ENCODE data around the gene TMEM123.

DNA sequence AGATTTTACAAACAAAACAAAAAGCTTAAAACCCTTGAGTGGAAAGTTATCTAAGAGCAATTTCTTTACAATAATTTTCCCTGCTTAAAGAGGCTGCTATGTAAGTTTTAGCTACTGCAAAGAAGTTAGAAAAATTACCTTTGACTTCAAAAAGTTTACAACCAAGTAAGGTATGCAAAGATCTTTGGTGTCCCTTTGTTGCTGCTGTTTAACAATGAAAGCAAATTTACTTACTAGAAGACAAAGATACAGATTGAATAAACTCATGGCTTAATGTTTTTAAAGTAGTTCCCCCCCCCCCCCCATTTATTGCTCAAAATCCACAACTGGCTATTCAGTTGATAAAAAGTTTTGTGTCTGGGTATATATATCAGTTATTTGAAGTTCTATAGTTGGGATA, 26.0 kb downstream of the TMEM123 start:
- no peak for TF ChIP-seq POLR2AphosphoS5 (IDR thresholded peaks at IDR 0.05; ENCODE audit: low read depth, low read length)
- TF ChIP-seq, protein P1, sequence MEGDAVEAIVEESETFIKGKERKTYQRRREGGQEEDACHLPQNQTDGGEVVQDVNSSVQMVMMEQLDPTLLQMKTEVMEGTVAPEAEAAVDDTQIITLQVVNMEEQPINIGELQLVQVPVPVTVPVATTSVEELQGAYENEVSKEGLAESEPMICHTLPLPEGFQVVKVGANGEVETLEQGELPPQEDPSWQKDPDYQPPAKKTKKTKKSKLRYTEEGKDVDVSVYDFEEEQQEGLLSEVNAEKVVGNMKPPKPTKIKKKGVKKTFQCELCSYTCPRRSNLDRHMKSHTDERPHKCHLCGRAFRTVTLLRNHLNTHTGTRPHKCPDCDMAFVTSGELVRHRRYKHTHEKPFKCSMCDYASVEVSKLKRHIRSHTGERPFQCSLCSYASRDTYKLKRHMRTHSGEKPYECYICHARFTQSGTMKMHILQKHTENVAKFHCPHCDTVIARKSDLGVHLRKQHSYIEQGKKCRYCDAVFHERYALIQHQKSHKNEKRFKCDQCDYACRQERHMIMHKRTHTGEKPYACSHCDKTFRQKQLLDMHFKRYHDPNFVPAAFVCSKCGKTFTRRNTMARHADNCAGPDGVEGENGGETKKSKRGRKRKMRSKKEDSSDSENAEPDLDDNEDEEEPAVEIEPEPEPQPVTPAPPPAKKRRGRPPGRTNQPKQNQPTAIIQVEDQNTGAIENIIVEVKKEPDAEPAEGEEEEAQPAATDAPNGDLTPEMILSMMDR (IDR thresholded peaks at IDR 0.05; ENCODE audit: control extremely low read depth in 1 of 3, insufficient read depth in 1 of 3, low read depth in 1 of 3, low read length in 3 of 3): no peak
- TF ChIP-seq POLR2A (IDR thresholded peaks at IDR 0.05; ENCODE audit: control extremely low read depth in 1 of 2, low read depth in 2 of 2, low read length in 2 of 2): no peak
- no peak for TF ChIP-seq RXRA (IDR thresholded peaks at IDR 0.05; ENCODE audit: insufficient read depth, low read depth, low read length)
- TF ChIP-seq JUND (IDR thresholded peaks at IDR 0.05; ENCODE audit: low read length): no peak
- TF ChIP-seq HDAC2 (IDR thresholded peaks at IDR 0.05; ENCODE audit: borderline replicate concordance in 1 of 2, low read depth in 2 of 2, low read length in 2 of 2): no peak
- TF ChIP-seq, protein P2, sequence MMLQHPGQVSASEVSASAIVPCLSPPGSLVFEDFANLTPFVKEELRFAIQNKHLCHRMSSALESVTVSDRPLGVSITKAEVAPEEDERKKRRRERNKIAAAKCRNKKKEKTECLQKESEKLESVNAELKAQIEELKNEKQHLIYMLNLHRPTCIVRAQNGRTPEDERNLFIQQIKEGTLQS (IDR thresholded peaks at IDR 0.05; ENCODE audit: insufficient read depth, low read depth, low read length): no peak
- TF ChIP-seq RAD21 (IDR thresholded peaks at IDR 0.05 in 1 of 2, conservative IDR thresholded peaks at IDR 0.05 in 1 of 2; ENCODE audit: low read depth in 2 of 2, low read length in 2 of 2): no peak
